NCI-H2227 treated with DMSO at 0.1 percent for 48 hours (cell line): ENCODE measurements around the gene CDH7.

Experiments
- DNase-seq: peaks from one replicate; lab custom pipeline; 2025; lab: John Stamatoyannopoulos, UW

The CDH7 gene

DNA sequence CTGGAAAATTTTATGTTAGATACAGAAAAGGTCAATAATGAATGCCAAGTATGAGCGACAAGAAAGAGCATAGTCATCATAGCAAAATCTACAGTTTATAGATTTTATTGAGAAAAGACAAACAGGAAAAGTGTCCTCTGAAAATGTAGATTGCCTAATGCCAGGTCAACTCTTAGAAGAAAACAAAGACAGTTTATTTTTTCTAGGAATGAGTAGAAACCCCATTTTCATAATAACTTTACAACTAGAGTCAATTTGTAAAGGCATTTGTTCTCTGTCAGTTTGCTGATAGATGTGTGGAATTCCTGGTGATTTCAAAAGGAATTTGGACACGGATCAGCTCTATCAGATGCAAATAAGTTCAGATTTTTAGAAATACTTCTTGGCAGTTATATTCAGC, 16.6 kb downstream of the CDH7 start:
- DNase-seq: no peak

- DNase-seq: no peak
These were observed 17.4 kb downstream of the CDH7 start for GRCh38 chr18:65768120-65768778.

DNA sequence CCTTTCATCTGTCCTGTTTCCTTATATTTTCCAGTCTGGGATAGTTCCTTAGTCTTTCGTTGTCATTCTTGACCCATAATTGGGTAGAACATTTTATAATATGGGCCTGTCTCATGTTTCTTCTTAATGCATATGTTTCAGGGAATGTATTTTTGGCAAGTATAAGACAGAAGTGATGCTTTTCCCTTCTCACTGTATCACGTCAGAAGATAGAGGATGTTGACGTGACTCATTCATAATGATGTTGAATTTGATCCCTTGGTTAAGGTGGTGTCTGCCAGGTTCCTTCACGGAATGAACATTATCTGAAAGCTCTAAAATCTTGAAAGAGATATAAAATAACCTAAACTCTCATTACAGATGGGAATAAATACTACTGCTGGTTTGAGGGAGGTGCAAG, 18.8 kb downstream of the CDH7 start:
- no peak for DNase-seq

GRCh38 chr18:65786474-65786873, 35.7 kb downstream of the CDH7 start:
- DNase-seq: no peak

GRCh38 chr18:65788373-65788772, 37.6 kb downstream of the CDH7 start:
- peak; percentile 68 for DNase-seq

DNA sequence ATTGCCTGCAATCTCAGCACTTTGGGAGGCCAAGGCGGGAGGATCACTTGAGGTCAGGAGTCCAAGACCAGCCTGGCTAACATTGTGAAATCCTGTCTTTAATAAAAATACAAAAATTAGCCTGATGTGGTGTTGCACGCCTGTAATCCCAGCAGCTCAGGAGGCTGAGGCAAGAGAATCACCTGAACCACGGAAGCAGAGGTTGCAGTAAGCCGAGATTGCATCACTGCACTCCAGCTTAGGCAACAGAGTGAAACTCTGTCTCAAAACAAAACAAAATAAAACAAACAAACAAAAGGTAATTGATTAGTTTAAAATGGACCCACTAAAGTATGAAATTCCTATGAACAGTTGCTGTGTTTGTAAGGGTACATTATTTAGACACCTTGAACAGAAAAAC, 39.8 kb downstream of the CDH7 start:
- no peak for DNase-seq

DNA sequence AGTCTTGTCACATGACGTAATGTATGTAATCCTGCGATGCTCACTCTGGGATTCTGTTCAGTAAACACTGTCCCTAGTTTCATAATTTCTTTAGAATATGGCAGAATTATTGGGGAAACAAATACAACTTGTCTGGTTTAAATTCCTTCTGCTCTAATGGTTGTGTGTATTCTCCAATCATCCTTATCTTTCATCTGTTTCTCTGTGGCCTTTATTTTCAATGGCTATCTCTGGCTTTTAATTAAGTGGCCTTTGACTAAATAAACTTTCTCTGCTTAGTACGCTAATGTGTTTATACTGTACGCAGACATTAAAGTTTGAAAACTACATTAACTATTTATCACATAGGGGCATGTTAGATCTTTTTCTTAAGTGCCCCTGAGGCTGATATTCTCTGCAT, 40.9 kb downstream of the CDH7 start:
- no peak for DNase-seq

GRCh38 chr18:65792456-65793074, 41.8 kb downstream of the CDH7 start:
- peak; percentile 26 for DNase-seq

- DNase-seq: peak; percentile 5
These were observed 57.9 kb downstream of the CDH7 start for GRCh38 chr18:65808759-65809158.

GRCh38 chr18:65811307-65811706, 60.5 kb downstream of the CDH7 start:
- no peak for DNase-seq

DNA sequence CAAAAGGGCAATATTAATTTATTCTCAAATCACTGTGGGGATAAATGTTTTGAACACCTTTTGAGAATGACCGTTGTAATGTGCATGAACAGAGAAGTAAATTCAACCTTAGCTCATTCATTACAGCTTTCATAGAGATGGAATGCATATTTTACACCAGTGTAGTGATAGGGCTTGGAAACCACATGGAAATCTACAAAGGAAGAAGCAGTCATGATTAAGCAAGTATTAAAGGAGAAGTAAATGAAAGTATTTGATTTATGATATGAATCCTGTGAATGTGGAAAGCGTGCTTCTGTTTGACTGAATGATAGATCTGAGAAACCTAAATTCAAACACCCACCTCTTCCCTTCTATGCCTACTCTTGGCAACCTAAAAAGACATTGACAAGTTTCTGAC, 64.7 kb downstream of the CDH7 start:
- no peak for DNase-seq

DNA sequence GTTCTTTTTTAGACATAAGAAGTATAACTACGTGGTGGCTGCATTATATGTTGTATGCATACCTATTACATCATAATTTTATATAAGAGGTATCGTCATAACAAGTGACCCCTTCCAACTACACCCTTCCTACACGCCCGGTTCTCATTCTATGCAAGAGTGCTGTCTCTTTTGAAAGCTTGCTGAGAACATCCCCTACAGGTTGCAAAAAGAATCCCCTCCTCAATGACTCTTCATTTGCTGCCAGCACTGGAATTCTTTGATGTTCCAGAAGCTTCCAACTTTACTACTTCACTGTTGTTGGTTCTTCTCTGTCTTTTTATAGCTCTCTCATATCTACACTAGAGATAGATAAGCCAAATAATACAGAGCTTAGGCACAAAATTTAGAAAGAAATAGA, 66.4 kb downstream of the CDH7 start:
- no peak for DNase-seq

DNA sequence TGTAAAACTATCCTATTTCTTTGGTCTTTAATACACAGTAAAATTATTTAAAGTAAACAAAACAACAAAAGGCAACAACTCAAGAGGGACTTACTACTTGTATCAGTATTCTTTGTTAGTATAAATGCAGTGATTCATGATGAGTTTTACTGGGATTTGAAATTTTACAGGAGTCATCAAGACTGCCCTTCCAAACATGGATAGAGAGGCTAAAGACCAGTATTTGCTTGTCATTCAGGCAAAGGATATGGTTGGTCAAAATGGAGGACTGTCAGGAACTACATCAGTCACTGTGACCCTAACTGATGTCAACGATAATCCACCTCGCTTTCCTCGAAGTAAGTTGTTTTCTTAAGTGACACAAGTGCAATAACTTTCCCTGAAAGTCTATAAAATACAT, 71.1 kb downstream of the CDH7 start:
- DNase-seq: no peak

GRCh38 chr18:65822826-65823225, 72.0 kb downstream of the CDH7 start:
- DNase-seq: no peak

GRCh38 chr18:65827444-65827843, 76.6 kb downstream of the CDH7 start:
- no peak for DNase-seq

DNA sequence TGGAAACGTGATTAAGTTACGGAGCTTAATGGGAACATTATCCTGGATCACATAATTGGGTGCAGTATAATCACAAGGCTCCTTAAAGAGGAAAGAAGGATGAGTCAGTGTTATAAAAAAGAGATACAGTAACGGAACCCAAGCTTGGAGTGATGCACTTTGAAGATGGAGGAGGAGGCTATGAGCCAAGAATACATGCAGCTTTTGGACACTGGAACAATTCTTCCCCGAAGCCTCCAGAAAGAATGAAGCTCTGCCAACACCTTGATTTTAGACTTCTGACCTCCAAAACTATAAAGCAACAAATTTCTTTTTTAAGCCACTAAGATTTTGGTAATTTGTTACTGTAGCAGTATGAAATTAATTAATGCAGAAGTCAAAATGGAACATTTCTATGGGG, 85.1 kb downstream of the CDH7 start:
- no peak for DNase-seq

- DNase-seq: no peak
These were observed 95.3 kb downstream of the CDH7 start for GRCh38 chr18:65846107-65846506.

GRCh38 chr18:65852273-65852672, 101.5 kb downstream of the CDH7 start:
- DNase-seq: no peak

DNA sequence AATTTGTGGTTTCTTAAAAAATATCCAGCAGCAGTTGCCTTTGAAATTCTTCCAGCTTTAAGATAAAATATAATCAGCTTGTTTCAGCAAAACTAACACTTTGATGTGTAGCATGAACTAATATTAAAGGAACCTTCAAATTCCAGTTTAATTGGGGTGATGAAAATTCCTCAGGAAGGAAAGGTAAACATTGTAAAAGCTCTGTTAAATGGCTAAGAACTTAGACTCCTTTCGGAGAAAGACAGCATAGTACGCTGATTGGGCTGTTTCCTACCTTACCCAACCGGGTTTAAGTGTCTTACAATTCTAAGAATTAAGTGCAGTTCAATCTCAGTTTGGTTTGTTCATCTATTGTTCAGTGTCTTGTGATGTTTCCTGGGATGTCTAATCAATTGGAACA, 108.3 kb downstream of the CDH7 start:
- DNase-seq: no peak

GRCh38 chr18:65869527-65869926, 118.7 kb downstream of the CDH7 start:
- no peak for DNase-seq

DNA sequence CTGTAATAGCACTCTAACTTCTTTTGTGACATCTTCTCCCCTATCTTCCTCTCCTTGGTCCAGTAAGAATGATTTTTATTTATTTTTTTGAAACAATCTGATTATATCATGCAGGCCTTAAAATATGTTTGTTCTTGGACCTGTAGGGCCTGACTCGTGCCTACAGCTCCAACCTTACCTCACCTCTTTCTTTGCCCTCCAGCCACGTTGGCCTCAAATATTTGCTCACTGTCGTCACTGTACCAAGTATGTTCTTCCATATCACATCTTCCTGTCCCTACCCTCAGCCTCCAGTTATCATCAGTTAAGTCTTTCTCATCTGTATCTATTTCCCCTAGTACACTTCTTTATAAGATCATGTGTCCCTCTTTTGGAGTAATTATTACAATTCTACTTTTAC, 125.5 kb downstream of the CDH7 start:
- DNase-seq: no peak

GRCh38 chr18:65897292-65897691, 146.5 kb downstream of the CDH7 start:
- no peak for DNase-seq

DNA sequence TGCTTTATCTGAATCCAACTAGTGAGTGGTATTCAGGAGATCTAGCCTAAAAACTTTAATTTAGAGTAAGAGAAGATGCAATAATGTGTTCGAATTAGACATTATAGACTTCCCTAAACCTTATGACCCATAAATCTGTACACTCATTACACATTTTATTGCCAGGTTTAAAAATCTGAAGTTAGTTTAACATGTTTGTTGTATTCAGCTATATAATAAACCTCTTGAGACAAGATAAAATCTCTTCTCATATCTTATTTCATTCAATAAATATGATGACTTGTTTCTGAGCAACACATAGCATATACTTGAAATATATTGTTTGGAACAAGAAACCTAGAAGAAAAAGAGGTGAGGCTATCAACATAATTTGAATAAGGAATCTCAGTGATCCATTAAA, 150.7 kb downstream of the CDH7 start:
- DNase-seq: no peak

DNA sequence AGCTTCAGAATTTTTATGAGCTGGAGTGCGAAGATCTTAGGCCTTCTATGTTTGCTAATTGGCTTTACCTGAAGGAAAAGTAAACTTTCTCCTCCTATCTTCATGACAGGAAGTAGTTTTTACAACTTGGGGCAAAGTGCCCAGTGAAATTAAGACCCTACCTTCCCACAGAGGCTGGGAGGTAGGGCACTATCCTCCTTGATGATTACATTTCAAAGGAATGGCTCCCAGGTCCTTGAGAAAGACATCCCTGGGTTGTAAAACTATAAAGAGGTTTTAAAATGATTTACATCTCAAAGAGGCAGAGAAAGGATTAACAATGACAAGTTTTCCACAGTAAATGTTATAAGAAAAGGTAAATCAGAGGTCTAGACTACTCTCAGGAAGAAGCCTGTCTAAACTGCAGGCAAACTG, 155.8 kb downstream of the CDH7 start:
- no peak for DNase-seq
